NK-92 (cell line): ENCODE measurements around the gene ZNF584.

ENCODE experiments used
- DNase-seq: peaks from one replicate; lab custom pipeline; 2025; ENCODE audit not compliant: unreplicated experiment; lab: John Stamatoyannopoulos, UW

ZNF584 gene

DNA sequence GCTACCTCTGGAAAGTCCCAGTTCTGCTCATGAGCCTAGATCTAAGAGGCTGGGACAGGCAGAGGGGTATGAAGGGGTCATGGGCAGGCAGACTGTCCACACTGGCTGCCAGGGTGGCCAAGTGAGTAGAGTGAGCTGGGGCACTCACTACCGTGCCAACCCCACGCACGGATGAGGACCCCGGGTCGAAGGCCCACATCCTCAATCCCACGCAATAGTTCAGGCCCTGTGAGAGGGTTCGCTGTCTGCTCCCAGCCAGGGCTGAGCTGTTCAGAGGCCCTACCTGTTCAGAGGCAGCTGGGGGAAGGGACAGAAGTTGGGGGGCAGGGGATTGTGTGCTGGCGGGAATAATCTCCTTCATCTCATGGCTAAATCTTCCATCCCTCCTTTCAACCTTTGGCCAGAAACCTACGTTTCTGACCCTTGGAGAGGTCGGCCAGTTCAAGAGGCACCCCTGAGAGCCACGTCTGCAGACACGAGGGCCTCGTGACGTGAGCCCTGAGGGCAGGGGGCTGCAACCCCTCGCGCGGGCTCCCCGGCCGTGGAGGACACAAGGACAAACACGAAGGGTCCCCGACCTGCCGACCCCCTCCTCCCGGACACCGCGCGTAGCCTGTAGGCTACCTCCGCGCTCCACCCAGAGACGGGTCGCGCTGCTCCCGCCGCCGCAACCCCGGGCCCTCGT, 22.4 kb upstream of the ZNF584 start:
- DNase-seq: no peak

DNA sequence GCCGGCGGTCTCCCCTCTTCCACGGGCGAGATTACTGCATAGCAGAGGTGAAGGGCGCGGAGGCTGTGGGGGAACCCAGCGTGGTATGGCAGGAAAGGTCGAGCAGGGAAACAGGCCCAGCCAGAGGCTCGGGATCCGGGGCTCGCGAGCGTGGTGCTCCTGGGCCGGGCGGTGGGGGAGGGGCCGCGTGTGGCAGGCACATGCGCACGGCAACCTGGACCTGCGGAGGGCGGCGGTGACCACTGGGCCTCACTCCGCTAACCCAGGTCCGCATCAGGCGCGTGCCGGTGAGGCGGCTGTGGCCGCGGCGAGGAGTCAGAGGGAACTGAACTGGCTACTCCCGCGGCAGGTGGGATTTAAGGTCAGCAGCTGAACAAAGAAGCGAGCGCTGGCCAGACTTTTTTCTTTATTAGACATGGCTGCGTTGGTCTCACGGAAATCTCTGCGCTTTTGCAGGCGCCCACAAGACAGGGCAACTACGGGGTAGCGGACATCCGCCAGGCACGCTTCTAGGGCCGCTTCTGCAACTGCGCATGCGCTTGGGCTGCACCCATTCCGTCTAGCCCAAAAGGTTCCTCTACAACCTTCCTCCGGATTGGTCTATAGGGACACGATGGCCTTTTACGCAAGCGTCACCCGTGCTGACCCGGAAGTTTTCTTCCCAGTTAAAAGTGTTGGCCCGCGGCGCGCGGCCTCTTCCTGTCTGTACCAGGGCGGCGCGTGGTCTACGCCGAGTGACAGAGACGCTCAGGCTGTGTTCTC, 21.7 kb upstream of the ZNF584 start, which contains the start of gene RPS5:
Gene RPS5 (plus strand): TSS at position 694 of the 762 bp plus-strand sequence. CDS start 869 bp downstream, outside the sequence.
- peak; percentile 77 for DNase-seq

DNA sequence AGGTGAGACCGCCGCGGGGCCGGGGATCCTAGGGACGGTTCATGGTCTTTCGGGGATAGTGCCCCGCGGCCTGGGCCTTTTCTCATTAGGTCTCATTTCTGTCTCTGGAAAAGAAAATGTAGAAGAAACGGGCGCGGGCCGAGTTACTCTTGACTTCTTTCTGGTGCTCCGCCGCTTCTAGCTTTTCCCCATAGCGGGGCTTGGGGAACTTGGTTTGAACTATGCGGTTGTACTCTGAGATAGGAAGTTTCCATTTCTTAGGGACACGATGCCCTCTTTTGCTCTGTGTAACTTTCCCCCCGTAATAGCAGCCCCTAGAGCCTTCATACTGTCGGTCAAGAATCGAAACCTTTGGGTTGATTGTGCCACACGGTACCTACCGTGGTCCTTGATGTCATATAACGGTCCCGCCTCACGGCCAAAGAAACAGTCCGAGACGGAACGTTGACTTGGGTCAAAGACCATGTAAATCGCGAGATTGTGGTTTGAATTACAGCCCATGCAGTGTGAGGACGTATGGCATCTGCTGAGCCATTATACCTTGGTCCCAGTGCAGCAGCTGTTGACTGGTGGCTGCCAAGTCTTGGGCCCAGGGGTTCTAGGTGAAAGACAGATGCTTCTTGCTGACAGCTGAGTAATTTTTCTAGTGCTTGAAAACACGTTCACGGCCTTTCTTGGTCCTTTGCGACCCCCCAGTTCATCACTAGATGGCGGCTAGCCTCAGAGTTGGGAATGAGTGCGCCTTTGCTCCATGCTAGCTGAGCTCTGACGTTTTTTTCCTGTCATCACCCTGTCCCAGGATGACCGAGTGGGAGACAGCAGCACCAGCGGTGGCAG, 20.9 kb upstream of the ZNF584 start:
- no peak for DNase-seq

DNA sequence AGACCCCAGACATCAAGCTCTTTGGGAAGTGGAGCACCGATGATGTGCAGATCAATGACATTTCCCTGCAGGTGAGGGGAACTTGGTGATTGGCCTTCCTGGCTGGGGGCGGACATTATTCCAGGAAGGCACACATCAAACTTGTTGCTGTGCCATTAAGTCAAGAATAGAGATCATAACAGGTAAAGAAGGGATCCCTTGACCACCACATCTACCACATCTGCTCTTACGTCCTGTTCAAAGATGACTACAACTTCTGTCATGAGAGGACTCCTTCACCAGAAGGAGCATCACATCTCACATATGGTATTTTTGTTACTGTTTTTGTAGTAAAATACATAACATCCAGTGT, 20.3 kb upstream of the ZNF584 start:
- no peak for DNase-seq

DNA sequence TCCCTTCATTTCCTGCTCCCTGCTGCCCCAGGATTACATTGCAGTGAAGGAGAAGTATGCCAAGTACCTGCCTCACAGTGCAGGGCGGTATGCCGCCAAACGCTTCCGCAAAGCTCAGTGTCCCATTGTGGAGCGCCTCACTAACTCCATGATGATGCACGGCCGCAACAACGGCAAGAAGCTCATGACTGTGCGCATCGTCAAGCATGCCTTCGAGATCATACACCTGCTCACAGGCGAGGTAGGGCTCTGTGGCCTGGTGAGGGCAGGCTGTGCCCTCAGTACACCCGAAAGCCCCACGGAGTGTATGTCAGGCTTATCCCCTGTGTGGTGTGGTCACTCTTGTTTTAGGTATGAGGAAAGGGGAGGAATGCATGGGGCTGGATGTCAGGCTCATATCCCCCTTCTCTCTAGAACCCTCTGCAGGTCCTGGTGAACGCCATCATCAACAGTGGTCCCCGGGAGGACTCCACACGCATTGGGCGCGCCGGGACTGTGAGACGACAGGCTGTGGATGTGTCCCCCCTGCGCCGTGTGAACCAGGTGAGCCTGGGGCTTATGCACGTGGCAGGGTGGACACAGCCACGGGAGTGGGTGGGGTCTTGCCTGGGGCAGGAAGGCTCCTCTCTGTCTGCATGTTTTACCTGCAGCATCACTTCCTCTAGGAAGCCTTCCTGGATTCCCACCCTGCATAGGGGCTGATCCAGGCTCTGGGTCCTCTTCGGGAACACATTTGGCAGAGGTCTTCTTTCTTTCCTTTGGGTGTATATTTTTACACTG, 15.3 kb upstream of the ZNF584 start:
- DNase-seq: no peak

DNA sequence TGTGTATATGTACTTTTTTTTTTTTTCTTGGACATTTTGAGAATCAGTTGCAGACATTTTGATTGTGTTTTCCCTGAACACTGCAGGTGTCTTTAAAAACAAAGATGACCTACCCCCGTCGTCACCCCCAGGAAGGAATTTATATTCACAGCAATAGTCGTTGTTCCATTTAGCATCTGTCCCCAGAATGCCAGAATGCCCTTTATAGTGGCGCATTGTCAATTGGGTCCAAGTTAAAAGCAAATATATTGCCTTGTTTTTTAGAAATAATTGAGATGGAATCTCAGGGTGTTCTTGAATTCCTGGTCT, 14.8 kb upstream of the ZNF584 start:
- no peak for DNase-seq

DNA sequence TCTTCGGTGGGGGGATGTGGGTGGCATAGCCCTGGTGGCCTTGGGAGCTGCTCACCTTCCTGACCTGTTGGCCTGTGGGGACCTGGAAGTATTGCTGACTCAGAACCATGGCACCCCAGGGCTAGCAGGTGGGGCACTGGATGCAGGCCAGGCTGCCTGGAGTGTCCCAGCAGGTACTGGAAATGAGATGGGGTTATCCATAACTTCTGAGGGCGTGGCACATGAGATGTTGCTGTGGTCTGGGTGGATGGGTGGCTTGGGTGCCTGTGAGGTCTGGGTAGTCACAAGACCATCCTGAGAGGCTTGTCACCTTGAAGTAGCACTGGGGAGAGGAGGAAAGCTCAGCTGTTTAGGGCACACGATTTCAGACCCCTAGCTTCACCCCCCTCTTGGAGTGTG, 13.6 kb upstream of the ZNF584 start:
- no peak for DNase-seq

DNA sequence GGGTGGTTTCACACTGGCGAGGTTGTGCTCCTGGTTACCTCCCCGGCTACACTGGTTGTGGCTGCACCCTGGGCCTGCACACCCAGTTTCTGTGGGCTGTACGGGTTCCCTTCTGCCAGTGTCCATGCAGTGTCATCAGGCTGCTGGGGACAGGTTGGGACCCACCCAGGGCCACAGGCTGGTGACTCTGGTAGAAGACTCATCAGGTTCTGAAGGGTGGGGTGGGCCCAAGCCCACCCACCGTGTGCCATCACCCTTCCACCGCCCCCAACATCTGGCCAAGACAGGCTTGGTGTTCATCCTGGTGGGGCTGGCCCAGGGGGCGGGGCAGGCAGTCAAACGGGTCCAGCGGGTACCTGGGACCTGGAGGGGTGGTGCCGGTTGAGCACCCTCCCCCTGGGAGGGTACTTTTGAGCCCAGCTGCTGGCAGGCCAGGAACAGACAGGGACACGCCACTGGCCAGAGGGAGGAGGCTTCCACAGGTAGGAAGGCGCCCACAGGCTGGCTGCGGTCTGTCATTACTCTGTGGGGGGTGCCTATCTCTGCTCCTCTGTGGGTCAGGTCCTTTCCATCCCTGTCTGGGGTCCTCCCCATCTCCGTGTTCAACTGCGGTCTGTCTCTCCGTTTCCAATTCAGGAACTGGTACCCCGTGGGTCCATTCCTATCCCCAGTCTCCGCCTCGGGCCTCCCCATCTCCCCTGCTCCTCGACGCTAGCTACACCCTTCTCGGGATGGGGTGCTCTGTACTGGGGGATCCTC, 13.1 kb upstream of the ZNF584 start, which contains the start of gene RNF225:
Gene RNF225 (plus strand): TSS at position 437 of the 759 bp plus-strand sequence. CDS start 434 bp downstream, outside the sequence.
- DNase-seq: no peak

DNA sequence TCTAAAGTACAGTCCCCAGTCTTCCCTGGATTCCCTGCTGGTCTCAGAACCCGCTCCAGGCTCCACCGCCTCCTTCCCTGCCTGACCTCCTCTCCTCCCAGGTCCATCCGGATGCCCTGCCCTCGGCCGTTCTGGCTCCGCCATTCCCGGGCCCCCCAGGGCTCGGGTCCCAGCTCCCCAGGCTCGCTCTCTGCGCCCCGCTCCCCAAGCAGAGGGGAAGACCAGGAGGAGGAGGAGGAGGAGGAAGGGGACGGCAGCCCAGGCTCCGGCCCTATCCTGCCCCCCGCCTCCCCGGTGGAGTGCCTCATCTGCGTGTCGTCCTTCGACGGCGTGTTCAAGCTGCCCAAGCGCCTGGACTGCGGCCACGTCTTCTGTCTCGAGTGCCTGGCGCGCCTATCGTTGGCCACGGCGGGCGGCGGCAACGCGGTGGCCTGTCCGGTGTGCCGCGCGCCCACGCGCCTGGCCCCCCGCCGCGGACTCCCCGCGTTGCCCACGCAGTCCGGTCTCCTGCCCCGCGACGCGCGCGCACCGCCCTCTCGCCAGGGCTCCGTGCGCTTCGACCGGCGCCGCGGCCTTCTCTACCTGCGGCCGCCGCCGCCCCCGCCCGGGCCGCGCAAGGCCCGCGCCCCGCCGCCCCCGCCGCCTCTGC, 12.3 kb upstream of the ZNF584 start:
- no peak for DNase-seq

DNA sequence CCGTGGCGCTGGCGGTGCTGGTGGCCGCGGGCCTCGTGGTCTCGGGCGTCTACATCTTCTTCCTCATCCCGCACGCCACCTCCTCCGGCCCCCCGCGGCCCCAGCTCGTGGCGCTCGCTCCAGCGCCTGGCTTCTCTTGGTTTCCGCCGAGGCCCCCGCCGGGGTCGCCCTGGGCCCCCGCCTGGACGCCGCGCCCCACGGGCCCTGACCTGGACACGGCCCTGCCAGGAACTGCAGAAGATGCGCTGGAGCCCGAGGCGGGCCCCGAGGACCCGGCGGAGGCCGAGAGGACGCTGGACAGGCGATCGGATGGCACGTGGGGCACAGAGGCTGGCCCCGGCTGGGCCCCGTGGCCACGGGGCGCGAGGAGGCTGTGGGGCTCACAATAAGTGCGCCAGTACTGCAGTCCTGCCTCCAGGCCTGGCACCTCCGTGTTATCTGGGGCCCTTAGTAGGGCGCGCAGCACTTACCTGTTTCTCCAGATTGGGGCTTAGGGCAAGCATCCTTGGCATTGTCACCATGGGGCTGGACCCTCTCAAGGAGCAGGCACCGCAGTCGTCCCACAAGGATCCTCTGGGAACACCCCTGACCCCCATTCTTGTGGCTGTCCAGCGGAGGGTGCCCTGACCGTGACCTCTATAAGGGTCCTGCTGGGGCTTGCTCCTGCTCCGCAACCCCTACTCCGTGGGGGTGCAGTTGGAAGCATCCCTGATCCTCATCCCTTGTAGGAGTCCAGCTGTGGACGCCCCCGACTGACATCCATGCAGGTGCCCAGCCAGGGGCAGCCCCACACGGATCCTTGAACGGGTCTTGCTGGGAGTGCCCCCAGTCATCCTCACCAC, 11.5 kb upstream of the ZNF584 start:
- no peak for DNase-seq

DNA sequence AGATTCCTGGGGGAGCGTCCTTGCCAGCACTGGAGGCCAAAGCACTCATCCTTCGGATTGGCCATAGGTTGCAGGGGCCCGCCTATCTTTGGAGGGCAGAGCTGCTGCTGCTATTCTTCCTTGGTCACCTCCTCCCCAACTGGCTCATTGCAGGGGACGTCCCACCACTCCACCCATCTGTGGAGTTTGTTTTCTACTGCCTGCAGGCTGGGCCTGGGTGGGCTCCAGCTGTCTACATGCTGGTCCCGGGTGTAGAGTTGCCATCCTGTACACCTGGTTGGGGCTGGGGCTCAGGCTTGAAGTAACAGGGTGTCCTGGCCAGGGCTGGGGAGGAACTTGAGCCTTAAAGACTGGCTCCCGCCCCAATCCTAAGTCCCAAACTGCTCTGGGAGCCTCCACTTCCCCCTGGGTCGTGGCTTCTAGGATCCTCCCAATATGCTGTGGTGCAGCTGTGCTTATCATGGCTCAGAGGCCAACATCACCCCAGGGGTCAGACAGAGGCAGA, 10.9 kb upstream of the ZNF584 start:
- no peak for DNase-seq

DNA sequence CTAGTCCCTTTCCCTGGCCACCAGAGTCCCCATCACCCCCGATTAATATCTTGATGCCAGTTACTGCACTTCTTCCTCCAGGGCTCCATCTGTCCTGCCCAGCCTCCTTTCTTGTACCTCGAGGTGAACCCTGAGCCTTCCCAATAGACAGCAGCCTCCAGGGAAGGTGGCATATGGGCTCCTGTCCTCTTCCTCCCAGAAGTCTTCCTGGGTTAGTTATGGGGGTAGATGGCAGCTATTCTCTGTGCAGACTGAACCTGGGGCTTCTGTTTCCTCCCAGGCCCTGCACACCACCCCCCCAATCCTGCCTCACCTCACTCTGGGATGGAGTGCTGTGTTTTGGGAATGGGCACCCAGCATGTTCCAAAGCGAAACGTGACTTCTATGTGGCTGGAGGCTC, 10.4 kb upstream of the ZNF584 start:
- DNase-seq: no peak

DNA sequence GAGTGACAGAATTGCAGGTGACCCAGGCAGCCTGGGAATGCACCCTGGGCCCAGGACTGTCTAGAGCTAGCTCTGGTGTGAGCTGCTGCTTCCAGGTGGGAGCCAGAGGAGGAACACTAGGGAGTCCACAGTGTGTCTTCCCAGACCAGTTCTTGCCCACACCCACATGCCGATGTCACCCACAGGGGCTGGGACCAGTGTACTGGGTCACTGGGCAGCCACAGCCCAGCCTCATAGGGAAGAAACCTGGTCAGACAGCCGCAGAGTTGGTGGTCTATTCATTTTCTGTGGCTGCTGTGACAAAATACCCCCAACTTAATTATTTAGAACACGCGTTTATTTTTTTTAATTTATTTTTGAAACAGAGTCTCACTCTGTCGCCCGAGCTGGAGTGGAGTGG, 9.9 kb upstream of the ZNF584 start:
- DNase-seq: no peak

DNA sequence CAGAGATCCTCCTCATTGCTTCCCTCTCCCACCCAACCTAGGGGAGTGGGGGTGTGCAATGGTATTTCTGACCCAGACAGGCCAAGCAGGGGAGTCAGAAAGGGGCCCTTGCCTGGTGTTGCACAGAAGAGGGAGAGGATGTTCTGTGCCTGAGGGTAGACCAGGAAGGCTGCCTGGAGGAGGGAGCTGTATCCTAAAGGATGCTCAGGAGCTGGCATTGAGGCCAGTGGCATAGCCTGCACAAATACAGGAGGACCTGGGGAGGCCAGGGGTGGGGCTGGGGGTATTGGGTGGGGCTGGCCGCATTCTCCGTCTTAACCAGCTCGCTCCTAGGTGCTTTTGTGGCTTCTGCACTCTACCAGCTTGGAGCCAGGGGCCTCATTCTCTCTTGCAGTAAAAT, 8.5 kb upstream of the ZNF584 start:
- no peak for DNase-seq

DNA sequence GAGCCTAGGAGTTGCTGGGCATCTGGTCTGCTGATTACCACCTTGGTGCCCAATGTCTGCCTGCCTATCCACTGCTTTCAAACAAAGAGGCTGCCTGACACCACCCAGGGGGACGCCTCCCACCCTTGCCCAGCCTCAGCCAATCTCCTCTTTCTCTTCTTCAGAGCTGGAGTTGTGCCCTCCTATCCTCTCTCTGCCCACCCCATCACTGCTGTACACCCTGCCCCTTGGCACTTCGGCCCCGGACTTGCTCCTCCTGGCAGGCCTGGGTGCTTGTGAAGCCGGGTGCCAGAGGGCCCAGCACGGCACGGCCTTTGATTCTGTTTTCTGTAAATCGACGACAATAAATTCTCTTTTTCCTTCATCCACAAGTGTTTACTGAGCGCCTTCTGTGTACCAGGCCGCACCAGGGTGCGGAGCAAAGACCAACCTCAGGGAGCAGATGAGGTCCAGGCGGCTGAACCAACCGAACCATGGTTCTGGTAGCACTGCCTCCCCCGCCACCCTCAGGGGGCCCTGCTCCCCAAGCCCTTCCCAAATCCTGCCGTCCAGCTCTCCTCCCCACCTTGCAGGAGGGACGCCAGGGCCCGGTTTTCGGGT, 8.0 kb upstream of the ZNF584 start:
- no peak for DNase-seq

DNA sequence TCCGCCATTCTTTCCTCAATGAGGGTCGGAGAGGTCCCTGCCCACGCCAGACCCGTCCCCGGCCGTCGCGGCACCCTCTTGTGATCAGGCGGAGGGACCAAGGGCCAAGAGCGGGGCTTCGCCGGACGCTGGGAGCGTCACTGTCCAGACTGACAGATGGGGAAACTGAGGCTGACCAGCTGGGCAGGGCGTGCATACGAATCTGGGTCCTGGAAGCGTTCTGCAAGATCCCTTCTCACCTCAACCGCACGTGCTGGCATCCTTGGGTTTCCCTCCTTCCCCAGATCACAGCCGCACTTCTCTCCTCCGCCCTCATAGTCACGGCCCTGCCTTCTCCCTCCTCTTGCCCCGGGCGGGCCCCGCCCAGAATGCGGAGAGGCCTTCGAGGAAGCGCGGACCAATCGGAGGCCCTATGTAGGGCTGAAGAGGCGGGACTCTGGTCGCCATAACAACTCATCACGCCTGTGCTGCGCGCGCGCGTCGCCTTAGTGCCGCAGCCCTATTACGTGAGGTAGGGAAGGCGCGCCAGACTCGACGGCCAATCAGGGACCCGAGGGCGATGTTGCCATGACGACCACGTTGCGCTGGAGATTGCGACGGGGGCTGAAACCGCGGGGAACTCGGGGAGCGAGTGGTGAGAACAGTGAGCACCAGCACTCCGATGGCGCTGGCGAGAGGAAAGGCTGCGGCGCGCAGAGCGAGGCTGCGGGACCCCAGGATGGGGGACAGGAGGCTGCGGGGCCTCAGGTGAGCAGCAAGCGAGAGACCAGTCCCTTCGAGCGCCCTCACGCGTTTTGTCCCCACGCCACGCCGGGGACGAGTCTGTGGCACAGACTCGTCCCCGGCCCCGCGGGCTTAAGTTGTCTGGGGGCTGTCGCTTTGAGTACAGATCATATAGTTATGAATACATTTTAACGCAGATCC, 7.3 kb upstream of the ZNF584 start:
- peak; percentile 94 for DNase-seq

DNA sequence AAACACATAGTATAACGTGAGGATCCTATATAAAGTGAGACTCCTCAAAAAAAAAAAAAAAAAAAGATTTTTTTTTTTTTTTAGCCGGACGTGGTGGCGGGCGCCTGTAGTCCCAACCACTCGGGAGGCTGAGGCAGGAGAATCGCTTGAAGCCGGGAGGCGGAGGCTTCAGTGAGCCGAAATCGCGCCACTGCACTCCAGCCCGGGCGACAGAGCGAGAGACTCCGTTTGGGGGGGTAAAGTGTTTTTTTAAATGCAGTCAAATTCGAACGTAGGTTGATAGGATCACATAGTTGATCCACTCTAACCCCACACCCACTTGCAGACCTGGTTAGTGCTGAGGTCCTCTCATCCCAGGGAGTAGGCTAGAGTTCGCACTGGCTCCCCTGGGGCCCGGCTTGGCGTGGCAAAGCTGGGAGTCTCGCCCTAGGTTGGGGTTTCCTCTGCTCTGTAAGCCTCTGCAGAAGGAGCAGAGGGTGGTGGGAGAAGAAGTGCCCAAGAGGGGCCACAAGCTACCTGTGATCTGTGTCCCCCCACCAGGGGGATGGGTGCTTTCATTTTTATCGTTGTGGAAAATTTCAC, 6.5 kb upstream of the ZNF584 start:
- no peak for DNase-seq
